MCF 10A (cell line): Measurements from ENCODE around the gene MARCHF5. TPM values are rescaled to one million over a fixed set of nuclear protein-coding genes. Genes with fewer than 3 reads are reported as not detected.

ENCODE experiments used
- Bru-seq: library from RNA; stranded (reverse); fragments of 400-500 nt; gene quantifications from one replicate; lab custom pipeline; 2021; lab: Mats Ljungman, UMichigan
- BruChase-seq, 2 experiments: library from RNA; stranded (reverse); fragments of 400-500 nt; gene quantifications; one replicate each; lab custom pipeline; 2021; lab: Mats Ljungman, UMichigan
- BruUV-seq: library from RNA; stranded (reverse); fragments of 400-500 nt; replicated peaks from 2 replicates; lab custom pipeline; 2021; lab: Mats Ljungman, UMichigan
- CTCF ChIA-PET: fragments of 300-600 bp; sonication (Branson Sonifier 250); formaldehyde crosslinking; extraction: SDS; loops from one replicate; lab custom pipeline; 2021; ENCODE audit warnings: antibody characterized with exemption, inconsistent platforms; lab: Yijun Ruan, JAX
- POLR2A ChIA-PET: fragments of 300-600, 350-650 bp; sonication (Branson Sonifier 250); formaldehyde crosslinking; extraction: SDS; loops from one replicate; lab custom pipeline; 2020; ENCODE audit warnings: antibody characterized with exemption, inconsistent platforms; lab: Yijun Ruan, JAX
- DNase-seq: peaks from one replicate; pipeline ENCODE4 v3.0.0-alpha.2; 2018; ENCODE audit not compliant: unreplicated experiment
- H3K27ac Mint-ChIP-seq: one replicate; pipeline ENCODE4 v1.8.0; 2022; ENCODE audit warnings: mild to moderate bottlenecking, low read depth, mixed read lengths; ENCODE audit not compliant: unreplicated experiment
- H3K27me3 Mint-ChIP-seq: one replicate; pipeline ENCODE4 v1.8.0; 2022; ENCODE audit warnings: mixed read lengths; ENCODE audit not compliant: insufficient read depth, unreplicated experiment
- H3K36me3 Mint-ChIP-seq: one replicate; pipeline ENCODE4 v1.8.0; 2022; ENCODE audit warnings: mild to moderate bottlenecking, moderate library complexity, mixed read lengths; ENCODE audit not compliant: insufficient read depth, unreplicated experiment
- H3K4me1 Mint-ChIP-seq: one replicate; pipeline ENCODE4 v1.8.0; 2022; ENCODE audit warnings: mixed read lengths; ENCODE audit not compliant: insufficient read depth, unreplicated experiment
- H3K4me3 Mint-ChIP-seq: one replicate; pipeline ENCODE4 v1.8.0; 2022; ENCODE audit warnings: mild to moderate bottlenecking, moderate library complexity, mixed read lengths; ENCODE audit not compliant: unreplicated experiment
- H3K9me3 Mint-ChIP-seq: one replicate; pipeline ENCODE4 v1.8.0; 2022; ENCODE audit warnings: mixed read lengths; ENCODE audit not compliant: unreplicated experiment
- CTCF ChIP-seq: fragments of 200-600 bp; IDR thresholded peaks from one replicate; pipeline ENCODE4 v1.8.0; 2022; ENCODE audit warnings: antibody characterized with exemption, mild to moderate bottlenecking; ENCODE audit not compliant: unreplicated experiment
- intact Hi-C: fragments of 100-400 bp; cut with micrococcal nuclease; formaldehyde crosslinking; loops from 2 replicates; pipeline ENCODE4 v1.14.1; 2022
- long read RNA-seq: library from polyadenylated mRNA; stranded (forward); transcript quantifications from one replicate; pipeline ENCODE4 v2.0.0, GENCODE V29; 2022
- total RNA-seq: library from RNA; stranded (reverse); gene quantifications from 2 replicates; pipeline ENCODE4 v1.2.3, GENCODE V29; 2022

Gene MARCHF5
- total RNA-seq (52.1 and 53.1 TPM in 2 replicates), Bru-seq, nascent RNA (percentile 79 among the genes with signal in this experiment), BruChase-seq, experiment 1, labeled RNA remaining after a 6-hour chase (percentile 85 among the genes with signal in this experiment), BruChase-seq, experiment 2, labeled RNA remaining after a 2-hour chase (percentile 78 among the genes with signal in this experiment)
- long read RNA-seq, transcript MARCH5-201 (6 exons, 3,926 nt), result major isoform, 146 of 173 reads
- long read RNA-seq, partial matches to known transcripts, result 7 of 173 reads
- long read RNA-seq, other reads (novel, unspliced or antisense), result 20 of 173 reads

- H3K4me3 Mint-ChIP-seq, result peak within 1 kb of the TSS; percentile 90
- ChIA-PET CTCF (interaction anchor here (0.6 to 5.4 kb wide), 27 partner anchors 8 to 299 kb away, joined by 3 to 49 read pairs (median 4); no protein-coding TSS in a partner anchor), POLR2A (interaction anchor here (0.6 to 8.1 kb wide), 43 partner anchors 12 to 1180 kb away, joined by 3 to 371 read pairs (median 4); partner anchors contain the start of gene BTAF1)
- peaks cover 13% of the 10 kb centered on the region for H3K36me3 Mint-ChIP-seq
- DNase-seq, result peak; percentile 96
- H3K9me3 Mint-ChIP-seq, result no peaks in the 10 kb centered on the region
- intact Hi-C loops, result loop anchor here (1.0 kb wide), 4 partner anchors 51 to 204 kb away; no protein-coding TSS in a partner anchor
- peak; percentile 52 for TF ChIP-seq CTCF
- no TSS peak for BruUV-seq
- peaks cover 5% of the 10 kb centered on the region for H3K4me1 Mint-ChIP-seq
- H3K27ac Mint-ChIP-seq, result peak within 1 kb of the TSS; percentile 83
- H3K27me3 Mint-ChIP-seq, result no peaks in the 10 kb centered on the region
Observed at GRCh38 chr10:92290837-92291615, at the start of gene MARCHF5, which contains the start of gene CPEB3. TSS of gene MARCHF5 (plus strand) at chr10:92291167. CDS start at chr10:92291495, 328 bp downstream. TSS of gene CPEB3 (minus strand) at chr10:92291078. CDS start at chr10:92240350, 50,728 bp downstream.

- no TSS peak for BruUV-seq
- intact Hi-C loops, result no loop called here
- H3K27me3 Mint-ChIP-seq, result no peaks in the 10 kb centered on the region
Observed at GRCh38 chr10:92241501-92241900, 49.5 kb upstream of the MARCHF5 start.

GRCh38 chr10:92242380-92242779 lies 48.6 kb upstream of the MARCHF5 start:
- no peak for DNase-seq
- Mint-ChIP-seq H3K9me3 (no peaks in the 10 kb centered on the region), H3K4me3 (no peak overlapping the region), H3K27me3 (no peaks in the 10 kb centered on the region), H3K4me1 (peaks cover 31% of the 10 kb centered on the region), H3K36me3 (peaks cover 5% of the 10 kb centered on the region), H3K27ac (no peak overlapping the region)
- ChIA-PET CTCF (interaction anchor here (0.6 to 1.1 kb wide), 6 partner anchors 20 to 156 kb away, joined by 3 to 4 read pairs (median 3); partner anchors contain the start of genes CPEB3 and MARCHF5), POLR2A (interaction anchor here (0.7 to 11.1 kb wide), 8 partner anchors 13 to 333 kb away, joined by 3 to 371 read pairs (median 5); partner anchors contain the start of genes CPEB3 and MARCHF5)
- TF ChIP-seq CTCF, result no peak
- intact Hi-C loops, result no loop called here
- no TSS peak for BruUV-seq

More at GRCh38 chr10:92241501-92241900, 49.5 kb upstream of the MARCHF5 start:
- TF ChIP-seq CTCF, result no peak
- Mint-ChIP-seq H3K4me1 (peaks cover 35% of the 10 kb centered on the region), H3K36me3 (peaks cover 5% of the 10 kb centered on the region), H3K27ac (peak overlapping the region; percentile 14), H3K4me3 (peak overlapping the region; percentile 76), H3K9me3 (no peaks in the 10 kb centered on the region)
- POLR2A ChIA-PET, result interaction anchor here (0.6 to 11.1 kb wide), 9 partner anchors 12 to 136 kb away, joined by 3 to 371 read pairs (median 8); partner anchors contain the start of genes CPEB3 and MARCHF5
- no peak for DNase-seq
- CTCF ChIA-PET, result interaction anchor here (0.6 to 2.0 kb wide), 2 partner anchors 18 to 110 kb away, joined by 3 to 9 read pairs; no protein-coding TSS in a partner anchor
